ENCODE data around the gene TACC3.
A peak's percentile ranks its signal among the peaks of the same experiment; 100 is the strongest.
"Not testable (repeated sequence)": the region's sequence is repeated elsewhere in the genome, so short reads cannot be mapped to it uniquely, and the experiment has no call there.

Gene TACC3

DNA sequence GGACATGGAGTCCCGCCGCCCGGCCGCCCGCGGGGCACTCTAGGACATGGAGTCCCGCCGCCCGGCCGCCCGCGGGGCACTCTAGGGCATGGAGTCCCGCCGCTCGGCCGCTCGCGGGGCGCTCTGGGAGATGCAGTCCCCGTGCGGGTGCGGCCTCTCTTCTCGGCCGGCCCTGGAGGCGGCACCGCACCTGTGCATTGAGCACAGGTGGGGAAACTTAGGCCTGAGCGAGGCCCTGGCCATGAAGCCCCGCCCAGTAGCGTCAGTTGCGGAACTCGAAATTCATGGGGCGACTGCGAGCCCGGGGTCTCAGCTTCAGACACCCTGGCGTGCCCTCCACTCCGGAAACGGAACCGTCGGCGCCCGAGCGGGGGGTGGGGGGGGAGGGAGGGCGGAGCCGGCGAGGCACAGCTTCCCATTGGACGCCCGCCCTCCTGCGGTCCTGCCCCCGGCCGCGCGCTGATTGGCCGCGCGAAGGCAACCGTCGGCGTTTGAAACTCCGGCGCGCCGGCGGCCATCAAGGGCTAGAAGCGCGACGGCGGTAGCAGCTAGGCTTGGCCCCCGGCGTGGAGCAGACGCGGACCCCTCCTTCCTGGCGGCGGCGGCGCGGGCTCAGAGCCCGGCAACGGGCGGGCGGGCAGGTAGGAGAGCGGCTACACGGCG is at the start of gene TACC3, which contains the start of gene TMEM129:
TACC3 (plus strand) TSS at position 519 of the 663 bp plus-strand sequence. CDS start 1,901 bp downstream, outside the sequence.
TMEM129 (minus strand) TSS at position 321 of the 663 bp plus-strand sequence. CDS start 486 bp downstream, outside the sequence.
- peak; percentile 94 for DNase-seq

DNA sequence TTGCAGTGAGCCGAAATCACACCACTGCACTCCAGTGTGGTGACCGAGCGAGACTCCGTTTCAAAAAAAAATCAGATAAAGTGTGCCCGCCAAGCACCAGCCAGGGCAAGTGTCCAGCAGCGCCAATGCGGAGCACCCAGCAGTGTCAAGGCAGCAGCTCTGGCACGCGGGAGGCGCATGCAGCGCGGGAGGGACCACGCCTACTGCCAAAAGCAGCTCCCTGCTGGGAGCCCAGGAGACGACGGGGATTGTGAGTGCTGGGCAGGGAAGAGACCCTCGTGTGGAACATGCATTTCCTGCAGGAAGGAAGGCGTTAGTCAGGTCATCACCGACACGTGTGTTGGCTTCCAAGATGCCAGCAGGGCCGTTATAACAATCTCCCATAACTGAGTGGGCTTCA is 47.6 kb upstream of the TACC3 start:
- no peak for DNase-seq

GRCh38 chr4:1674682-1675081 is 46.6 kb upstream of the TACC3 start:
- DNase-seq = no peak

GRCh38 chr4:1675136-1675801 is 46.1 kb upstream of the TACC3 start:
- no peak for DNase-seq

DNA sequence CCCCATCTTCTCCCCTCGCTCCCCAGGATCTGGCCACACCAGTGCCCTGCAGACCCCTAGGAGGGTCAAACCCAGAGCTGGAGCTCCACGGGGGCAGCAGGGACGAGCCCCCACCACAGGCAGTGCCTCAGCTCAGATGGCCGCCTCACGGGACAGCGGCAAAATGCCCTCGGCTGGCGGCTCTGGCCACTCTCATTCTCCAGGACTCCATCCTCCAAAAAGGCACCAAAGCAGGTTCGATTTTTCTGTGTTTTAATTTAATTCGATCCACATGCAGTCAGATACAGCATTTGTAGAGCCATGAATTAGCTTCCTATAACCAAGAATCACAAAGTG is 45.6 kb upstream of the TACC3 start:
- DNase-seq = no peak

GRCh38 chr4:1676605-1677525 is 44.5 kb upstream of the TACC3 start:
- no peak for DNase-seq

DNA sequence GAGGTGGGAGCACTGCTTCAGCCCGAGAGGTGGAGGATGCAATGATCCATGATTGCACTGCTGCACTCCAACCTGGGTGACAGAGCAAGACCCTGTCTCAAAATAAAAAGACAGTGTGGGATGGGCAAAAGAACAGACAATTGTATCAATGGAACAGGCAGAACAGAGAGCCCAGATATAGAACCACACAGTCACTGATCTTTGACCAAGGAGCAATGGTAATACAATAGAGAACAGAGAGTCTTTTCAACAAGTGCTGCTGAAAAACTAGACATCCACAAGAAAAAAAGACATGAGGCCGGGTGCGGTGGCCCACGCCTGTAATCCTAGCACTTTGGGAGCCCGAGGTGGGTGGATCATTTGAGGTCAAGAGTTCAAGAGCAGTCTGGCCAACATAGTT is 43.1 kb upstream of the TACC3 start:
- DNase-seq = no peak

DNA sequence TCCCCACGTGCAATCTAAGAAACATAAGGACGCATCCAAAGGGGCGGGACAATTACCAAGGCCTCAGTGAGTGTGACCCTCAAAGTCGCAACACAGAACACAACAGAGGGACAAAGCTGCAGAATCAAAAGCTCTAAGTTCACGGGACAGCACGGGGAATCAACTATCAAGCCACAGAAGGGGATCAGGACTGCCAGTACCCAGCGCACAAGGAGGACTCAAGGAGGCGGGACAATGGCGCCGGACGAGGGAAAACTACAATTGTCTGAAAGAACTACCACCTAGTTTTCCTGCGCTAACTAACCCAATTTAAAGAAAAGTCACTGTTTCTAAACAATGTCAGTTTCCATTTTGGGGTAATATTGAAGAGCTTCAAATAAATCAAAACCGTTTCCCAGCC is 38.5 kb upstream of the TACC3 start:
- no peak for DNase-seq

GRCh38 chr4:1683261-1683735 is 38.0 kb upstream of the TACC3 start:
- peak; percentile 19 for DNase-seq

DNA sequence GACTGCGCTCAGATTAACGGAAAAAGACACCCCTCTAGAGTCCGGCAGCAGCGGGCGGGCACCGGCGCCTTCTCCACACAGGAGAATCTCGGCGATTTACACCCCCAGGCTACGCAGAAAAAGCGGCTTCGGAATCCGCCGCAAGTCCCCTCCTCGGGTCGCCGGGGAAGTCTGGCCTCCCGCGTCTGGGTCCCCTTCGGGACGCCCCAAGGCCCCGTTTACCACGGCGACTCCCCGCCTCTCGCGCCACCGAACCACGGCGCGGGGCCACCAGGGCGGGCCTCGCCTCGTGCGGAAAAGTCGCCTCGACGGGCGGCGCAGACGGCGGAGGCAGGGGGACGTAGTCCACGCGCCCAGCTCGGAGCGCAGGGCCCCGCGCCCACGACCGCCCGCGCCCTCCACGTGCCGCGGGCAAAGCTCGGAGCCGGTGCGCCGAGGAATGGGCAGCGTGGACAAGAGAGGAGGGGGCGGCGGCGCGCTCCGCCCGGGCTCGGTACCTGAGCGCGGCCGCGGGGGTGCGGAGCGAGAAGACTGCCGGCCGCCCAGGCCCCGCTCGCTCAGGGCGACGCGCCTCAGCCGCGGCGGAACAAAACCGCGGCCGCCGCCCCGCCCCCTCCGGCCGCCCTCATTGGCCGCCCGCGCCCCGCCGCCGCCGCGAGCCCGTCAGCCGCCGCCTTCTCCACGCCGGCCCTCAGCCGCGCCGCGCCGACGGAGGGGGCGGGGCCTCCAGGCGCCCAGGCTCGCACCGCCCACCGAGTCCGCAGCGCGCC is 37.4 kb upstream of the TACC3 start, which contains the start of gene FAM53A:
FAM53A (minus strand) TSS at position 578 of the 770 bp plus-strand sequence. CDS start 15,572 bp downstream, outside the sequence.
- peak; percentile 67 for DNase-seq

- DNase-seq = no peak
Measured at GRCh38 chr4:1684506-1685234, 36.7 kb upstream of the TACC3 start.

DNA sequence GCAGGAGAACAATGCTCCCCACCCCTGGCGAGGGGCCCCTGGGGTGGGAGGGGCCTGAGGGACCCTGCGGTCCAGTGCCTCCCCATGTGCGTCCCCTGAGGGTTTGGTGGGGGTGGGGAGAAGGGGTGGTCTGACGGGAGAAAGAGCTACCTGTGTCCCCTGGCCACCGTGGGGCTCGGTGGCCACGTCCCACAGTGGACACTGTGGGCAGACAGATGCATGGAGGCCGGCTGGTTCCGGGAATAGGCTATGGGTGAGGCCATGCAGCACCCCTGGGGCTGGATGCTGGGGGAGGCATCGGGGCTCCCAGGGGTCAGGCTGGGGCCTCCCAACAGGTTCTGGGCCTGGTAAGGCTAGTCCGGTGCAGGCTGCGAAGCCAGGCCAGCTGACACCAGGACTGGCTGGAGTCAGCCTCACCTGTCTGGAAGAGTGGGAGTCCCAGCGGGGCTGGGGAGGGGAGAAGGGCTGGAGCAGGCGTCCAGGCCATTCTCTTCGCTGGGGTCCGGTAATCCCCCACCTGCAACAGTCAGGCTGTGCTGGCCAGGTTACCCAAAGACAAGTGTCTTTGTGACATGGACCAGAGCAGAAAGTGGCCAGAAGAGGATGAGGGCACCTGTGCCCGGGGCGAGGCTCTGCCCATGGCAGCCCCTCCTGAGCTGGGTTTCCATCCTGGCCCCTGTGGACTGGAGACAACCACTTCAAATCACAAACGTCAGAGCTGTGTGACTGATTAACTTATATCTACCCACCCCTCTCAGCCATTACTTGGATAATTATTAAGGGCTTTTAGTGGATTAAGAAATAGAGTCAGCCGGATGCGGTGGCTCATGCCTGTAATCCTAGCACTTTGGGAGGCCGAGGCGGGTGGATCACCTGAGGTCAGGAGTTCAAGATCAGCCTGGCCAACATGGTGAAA is 35.8 kb upstream of the TACC3 start:
- DNase-seq = no peak

GRCh38 chr4:1686440-1687036 is 34.8 kb upstream of the TACC3 start:
- DNase-seq = no peak

GRCh38 chr4:1690698-1691097 is 30.6 kb upstream of the TACC3 start:
- no peak for DNase-seq

- DNase-seq = no peak
Measured at GRCh38 chr4:1691737-1692373, 29.5 kb upstream of the TACC3 start.

GRCh38 chr4:1693131-1693896 is 28.0 kb upstream of the TACC3 start:
- DNase-seq = peak; percentile 93

DNA sequence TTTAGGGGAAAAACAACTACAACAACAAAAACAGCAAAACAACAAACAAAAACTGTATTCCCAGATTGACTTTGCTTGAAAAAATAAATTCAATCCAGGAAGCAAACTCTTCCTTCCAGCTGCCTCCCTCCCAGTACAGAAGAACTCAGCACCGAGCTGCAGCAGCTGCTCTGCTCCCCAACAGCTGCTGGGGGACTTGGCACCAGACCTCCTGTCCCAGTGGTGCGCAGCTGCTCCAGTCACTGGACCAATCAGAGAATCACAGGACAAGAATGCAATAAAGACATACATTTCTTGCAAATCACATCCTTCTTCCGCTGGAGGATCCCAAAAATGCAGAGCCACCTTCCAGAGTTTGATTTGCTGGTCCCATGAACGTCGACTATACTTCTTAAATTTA is 25.4 kb upstream of the TACC3 start:
- no peak for DNase-seq

DNA sequence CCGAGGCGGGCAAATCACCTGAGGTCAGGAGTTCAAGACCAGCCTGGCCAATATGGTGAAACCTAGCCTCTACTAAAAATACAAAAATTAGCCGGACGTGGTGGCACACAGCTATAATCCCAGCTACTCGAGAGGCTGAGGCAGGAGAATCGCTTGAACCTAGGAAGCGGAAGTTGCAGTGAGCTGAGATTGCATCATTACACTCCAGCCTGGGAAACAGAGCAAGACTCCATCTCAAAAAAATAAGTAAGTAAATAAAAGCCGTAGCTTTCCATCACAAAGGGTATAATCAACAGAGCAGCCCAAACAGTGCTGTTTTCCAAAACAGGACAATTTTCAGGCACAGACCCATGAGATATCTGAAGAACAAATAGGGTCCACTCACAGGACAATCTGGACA is 19.6 kb upstream of the TACC3 start:
- not testable (repeated sequence) for DNase-seq

- DNase-seq = no peak
Measured at GRCh38 chr4:1703867-1704266, 17.5 kb upstream of the TACC3 start.

All from NCI-H510A treated with DMSO at 0.1 percent for 48 hours (cell line).